Measurements from ENCODE around the gene PLAAT5.
A peak's percentile ranks its signal among the peaks of the same experiment; 100 is the strongest.

The PLAAT5 gene

DNA sequence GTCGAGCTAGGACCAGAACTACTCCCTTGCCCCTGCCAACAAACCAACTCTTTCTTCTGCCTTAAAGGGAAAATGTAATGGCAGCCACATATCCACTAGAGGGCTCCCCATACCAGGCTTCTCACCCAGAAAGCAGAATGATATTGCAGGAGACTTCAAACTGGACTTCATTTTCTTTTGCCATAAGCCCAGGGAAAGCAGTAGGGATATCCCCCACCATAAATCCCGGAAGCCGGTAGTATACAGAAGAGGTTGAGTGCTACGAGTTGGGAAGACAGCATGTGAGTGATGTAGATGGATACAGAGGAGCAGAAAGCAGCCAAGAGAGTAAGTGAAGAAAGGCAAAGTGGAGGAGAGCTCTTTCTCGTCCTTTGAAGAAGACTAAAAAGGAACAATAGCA, 12.1 kb downstream of the PLAAT5 start:
- DNase-seq (ENCODE audit: low spot score) = peak; percentile 83
- TF ChIP-seq, protein P1, sequence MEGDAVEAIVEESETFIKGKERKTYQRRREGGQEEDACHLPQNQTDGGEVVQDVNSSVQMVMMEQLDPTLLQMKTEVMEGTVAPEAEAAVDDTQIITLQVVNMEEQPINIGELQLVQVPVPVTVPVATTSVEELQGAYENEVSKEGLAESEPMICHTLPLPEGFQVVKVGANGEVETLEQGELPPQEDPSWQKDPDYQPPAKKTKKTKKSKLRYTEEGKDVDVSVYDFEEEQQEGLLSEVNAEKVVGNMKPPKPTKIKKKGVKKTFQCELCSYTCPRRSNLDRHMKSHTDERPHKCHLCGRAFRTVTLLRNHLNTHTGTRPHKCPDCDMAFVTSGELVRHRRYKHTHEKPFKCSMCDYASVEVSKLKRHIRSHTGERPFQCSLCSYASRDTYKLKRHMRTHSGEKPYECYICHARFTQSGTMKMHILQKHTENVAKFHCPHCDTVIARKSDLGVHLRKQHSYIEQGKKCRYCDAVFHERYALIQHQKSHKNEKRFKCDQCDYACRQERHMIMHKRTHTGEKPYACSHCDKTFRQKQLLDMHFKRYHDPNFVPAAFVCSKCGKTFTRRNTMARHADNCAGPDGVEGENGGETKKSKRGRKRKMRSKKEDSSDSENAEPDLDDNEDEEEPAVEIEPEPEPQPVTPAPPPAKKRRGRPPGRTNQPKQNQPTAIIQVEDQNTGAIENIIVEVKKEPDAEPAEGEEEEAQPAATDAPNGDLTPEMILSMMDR (IDR thresholded peaks at IDR 0.05; ENCODE audit: extremely low read depth, missing control alignments) = peak; percentile 80

DNA sequence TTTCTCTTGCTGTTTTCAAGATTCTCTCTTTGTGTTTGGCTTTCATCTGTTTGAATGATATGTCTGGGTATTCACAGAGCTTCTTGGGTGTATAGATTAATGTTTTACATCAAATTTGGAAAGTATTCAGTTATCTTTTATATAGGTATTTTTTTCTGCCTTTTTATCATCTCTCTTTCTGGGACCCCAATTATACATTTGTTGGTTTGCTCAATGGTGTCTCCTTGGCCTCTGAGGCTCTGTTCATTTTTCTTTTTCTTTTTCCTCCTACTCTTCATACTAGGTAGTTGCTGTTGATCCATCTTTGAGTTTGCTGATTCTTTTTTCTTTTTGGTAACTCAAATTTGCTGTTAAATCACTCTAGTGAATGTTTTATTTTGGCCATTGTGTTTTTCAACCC, 14.3 kb downstream of the PLAAT5 start:
- no peak for DNase-seq (ENCODE audit: low spot score)

DNA sequence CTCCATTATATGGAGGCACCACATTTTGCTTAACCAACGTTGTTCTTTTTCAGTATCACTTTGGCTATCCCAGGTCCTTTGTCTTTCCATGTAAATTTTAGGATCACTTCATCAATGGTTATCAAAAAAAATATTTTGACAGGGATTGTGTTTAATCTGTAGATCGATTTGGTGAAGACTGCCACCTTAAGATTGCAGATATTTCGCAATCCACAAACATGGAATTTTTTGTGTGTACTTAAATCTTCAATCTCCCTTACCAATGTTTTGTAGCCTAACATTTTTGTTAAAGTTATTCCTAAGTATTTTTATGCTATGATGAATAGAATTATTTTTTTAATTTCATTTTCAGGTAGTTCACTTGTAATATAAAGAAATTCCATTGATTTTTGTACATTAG, 18.6 kb downstream of the PLAAT5 start:
- DNase-seq (ENCODE audit: low spot score) = no peak

More for the DNA sequence above, 14.3 kb downstream of the PLAAT5 start:
- TF ChIP-seq, protein P1 (IDR thresholded peaks at IDR 0.05; ENCODE audit: extremely low read depth, missing control alignments) = no peak

DNA sequence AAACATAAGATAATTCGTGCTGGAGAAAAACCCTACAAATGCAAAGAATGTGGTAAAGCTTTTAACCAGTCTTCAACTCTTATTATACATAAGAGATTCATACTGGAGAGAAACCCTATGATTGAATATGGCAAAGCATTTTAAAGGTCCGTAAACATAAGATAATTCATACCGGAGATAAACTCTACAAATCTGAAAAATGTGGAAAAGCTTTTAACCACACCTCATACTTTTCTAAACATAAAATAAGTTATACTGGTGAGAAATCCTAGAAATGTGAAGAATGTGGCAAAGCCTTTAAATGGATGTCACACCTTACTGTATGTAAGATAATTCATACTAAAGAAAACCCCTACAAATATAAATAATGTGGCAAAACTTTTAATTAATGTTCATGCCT, 20.7 kb downstream of the PLAAT5 start:
- TF ChIP-seq, protein P1 (IDR thresholded peaks at IDR 0.05; ENCODE audit: extremely low read depth, missing control alignments) = no peak
- DNase-seq (ENCODE audit: low spot score) = no peak

More for the DNA sequence above, 18.6 kb downstream of the PLAAT5 start:
- TF ChIP-seq, protein P1 (IDR thresholded peaks at IDR 0.05; ENCODE audit: extremely low read depth, missing control alignments) = no peak

DNA sequence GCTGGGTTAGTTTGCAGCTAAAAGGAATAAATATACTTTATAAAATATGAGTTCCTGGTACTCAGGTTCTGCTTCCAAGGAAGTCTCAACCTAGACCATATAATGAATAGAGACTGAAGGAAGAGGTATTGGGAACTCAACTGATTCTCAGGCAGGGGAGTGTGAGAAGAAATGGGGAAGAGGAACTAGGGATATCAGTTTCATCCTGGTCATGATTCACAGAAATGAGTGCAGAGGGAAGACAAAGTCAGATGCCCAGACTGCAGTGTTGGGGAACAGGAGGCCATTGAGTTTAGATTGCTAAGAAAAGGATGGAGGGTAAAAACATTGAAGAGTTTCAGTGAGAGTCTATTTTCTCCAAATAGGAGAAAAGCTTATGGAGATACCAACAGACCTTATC, 28.8 kb downstream of the PLAAT5 start:
- DNase-seq (ENCODE audit: low spot score) = no peak
- TF ChIP-seq, protein P1 (IDR thresholded peaks at IDR 0.05; ENCODE audit: extremely low read depth, missing control alignments) = no peak

DNA sequence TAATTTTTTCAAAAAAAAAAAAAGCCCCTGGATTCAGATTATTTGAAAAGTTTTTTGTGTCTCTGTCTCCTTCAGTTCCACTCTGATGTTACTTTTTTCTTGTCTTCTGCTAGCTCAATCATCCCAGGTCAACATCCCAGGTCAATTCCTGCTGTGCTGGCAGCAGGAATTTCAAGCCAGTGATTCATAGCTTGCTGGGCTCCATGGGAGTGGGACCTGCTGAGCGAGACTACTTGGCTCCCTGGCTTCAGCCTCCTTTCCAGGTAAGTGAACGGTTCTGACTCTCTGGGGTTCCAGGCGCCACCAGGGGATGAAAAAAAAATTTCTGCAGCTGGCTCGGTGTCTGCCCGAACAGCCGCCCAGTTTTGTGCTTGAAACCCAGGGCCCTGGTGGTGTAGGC, 31.4 kb downstream of the PLAAT5 start:
- TF ChIP-seq, protein P1 (IDR thresholded peaks at IDR 0.05; ENCODE audit: extremely low read depth, missing control alignments) = no peak
- no peak for DNase-seq (ENCODE audit: low spot score)

DNA sequence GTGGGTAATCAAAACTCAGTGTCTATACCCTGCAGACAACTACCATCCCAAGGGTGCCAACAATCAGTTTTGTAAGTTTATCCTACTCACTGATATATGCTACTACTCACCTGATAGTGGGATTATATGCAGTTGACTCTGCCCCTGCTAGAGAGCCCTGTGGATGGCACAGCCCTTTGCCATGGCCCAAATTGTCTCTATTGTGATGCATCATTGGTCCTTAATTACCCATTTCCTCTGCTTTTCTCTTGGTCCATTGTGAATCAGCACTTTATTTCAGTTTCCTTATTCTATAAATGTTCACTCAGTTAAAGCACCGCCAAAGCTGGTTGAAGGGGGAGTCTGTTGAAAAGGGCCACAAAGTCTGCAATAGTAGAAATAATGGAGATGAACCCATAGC, 42.3 kb downstream of the PLAAT5 start:
- TF ChIP-seq, protein P1 (IDR thresholded peaks at IDR 0.05; ENCODE audit: extremely low read depth, missing control alignments) = no peak
- no peak for DNase-seq (ENCODE audit: low spot score)
